GM23338 (cell line): Measurements from ENCODE around the gene GLCCI1.

ENCODE experiments used
- CREB1 ChIP-seq: fragments of 250-450 bp; sonication (Bioruptor Pico); IDR thresholded peaks from 2 replicates; pipeline ENCODE4 v1.5.0; 2020; ENCODE audit warnings: low read depth, mild to moderate bottlenecking, moderate library complexity
- EZH2 ChIP-seq: fragments of 200-600 bp; sonication (generic); IDR thresholded peaks from one replicate; pipeline ENCODE4 v1.8.0; 2017; ENCODE audit warnings: antibody characterized with exemption, mild to moderate bottlenecking, low read depth; ENCODE audit not compliant: unreplicated experiment
- JUNB ChIP-seq: IDR thresholded peaks from one replicate; pipeline ENCODE4 v1.6.1; 2016; ENCODE audit warnings: antibody characterized with exemption; ENCODE audit not compliant: unreplicated experiment
- ZNF331 ChIP-seq: fragments of 250-450 bp; sonication (Bioruptor Pico); IDR thresholded peaks from 2 replicates; pipeline ENCODE4 v1.5.0; 2020; ENCODE audit warnings: low read depth, mild to moderate bottlenecking, moderate library complexity
- TF ChIP-seq, protein P1 (sequence below), 2 experiments: fragments of 200-600 bp in 1 of 2; sonication (generic) in 1 of 2; conservative IDR thresholded peaks; 2 replicates each; pipeline versions ENCODE4 v1.5.1 to v1.6.1; 2016 to 2017; ENCODE audit warnings: antibody characterized with exemption in 2 of 2, low read depth in 2 of 2, mild to moderate bottlenecking in 2 of 2, moderate library complexity in 1 of 2
- TF ChIP-seq, protein P2 (sequence below): IDR thresholded peaks from one replicate; pipeline ENCODE4 v1.6.1; 2018; ENCODE audit warnings: antibody characterized with exemption; ENCODE audit not compliant: unreplicated experiment

DNA sequence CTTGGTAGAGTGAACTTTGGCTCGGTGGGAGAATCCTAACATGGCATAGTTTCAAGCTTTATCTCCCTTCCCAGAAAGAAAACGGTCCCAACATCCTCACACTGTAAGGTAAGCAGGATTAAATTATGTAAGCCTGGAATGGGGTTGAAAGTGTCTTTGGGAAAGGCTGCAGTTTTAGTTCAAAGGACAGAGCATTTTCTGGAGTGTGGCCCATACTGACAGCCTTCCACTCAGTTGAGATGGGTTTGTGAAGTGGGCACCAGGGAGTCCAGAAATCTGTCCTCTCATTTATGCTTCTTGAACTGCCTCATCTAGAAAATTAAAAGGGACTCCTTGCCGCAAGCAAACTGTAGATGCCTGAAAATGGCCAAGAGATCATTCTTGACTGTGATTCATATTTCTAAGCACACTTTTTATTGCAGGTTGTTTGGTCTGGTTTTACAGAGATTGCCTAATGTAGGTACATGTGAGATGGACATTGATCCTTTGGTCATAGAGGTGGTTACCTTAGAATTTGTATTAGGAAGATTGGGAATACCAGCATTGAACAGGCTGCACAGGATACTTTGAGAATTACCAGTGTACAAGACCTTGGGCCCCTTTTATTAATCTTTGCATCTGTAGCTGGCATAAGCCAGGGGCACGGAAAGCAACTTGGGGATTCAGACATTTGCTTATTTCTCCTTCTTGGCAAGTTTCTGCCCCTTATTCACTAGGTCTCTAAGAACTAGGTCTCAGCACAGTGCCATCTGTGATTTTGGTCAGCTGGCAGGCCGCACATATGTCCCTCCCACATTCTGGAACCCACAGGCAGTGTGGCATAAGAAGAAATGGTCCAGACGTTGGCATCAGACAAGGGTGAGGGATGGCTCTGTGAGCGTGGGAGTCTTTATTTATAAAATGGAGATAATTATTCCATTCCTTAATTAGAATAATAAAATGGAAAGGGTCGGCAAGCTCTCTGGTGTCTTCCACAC is 125.9 kb downstream of the GLCCI1 start:
- TF ChIP-seq, protein P1, sequence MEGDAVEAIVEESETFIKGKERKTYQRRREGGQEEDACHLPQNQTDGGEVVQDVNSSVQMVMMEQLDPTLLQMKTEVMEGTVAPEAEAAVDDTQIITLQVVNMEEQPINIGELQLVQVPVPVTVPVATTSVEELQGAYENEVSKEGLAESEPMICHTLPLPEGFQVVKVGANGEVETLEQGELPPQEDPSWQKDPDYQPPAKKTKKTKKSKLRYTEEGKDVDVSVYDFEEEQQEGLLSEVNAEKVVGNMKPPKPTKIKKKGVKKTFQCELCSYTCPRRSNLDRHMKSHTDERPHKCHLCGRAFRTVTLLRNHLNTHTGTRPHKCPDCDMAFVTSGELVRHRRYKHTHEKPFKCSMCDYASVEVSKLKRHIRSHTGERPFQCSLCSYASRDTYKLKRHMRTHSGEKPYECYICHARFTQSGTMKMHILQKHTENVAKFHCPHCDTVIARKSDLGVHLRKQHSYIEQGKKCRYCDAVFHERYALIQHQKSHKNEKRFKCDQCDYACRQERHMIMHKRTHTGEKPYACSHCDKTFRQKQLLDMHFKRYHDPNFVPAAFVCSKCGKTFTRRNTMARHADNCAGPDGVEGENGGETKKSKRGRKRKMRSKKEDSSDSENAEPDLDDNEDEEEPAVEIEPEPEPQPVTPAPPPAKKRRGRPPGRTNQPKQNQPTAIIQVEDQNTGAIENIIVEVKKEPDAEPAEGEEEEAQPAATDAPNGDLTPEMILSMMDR (conservative IDR thresholded peaks at IDR 0.05; ENCODE audit: low read depth in 2 of 2): no peak
- TF ChIP-seq, protein P2, sequence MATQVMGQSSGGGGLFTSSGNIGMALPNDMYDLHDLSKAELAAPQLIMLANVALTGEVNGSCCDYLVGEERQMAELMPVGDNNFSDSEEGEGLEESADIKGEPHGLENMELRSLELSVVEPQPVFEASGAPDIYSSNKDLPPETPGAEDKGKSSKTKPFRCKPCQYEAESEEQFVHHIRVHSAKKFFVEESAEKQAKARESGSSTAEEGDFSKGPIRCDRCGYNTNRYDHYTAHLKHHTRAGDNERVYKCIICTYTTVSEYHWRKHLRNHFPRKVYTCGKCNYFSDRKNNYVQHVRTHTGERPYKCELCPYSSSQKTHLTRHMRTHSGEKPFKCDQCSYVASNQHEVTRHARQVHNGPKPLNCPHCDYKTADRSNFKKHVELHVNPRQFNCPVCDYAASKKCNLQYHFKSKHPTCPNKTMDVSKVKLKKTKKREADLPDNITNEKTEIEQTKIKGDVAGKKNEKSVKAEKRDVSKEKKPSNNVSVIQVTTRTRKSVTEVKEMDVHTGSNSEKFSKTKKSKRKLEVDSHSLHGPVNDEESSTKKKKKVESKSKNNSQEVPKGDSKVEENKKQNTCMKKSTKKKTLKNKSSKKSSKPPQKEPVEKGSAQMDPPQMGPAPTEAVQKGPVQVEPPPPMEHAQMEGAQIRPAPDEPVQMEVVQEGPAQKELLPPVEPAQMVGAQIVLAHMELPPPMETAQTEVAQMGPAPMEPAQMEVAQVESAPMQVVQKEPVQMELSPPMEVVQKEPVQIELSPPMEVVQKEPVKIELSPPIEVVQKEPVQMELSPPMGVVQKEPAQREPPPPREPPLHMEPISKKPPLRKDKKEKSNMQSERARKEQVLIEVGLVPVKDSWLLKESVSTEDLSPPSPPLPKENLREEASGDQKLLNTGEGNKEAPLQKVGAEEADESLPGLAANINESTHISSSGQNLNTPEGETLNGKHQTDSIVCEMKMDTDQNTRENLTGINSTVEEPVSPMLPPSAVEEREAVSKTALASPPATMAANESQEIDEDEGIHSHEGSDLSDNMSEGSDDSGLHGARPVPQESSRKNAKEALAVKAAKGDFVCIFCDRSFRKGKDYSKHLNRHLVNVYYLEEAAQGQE: no peak
- TF ChIP-seq EZH2: no peak
- no peak for TF ChIP-seq CREB1 (CRISPR knock-in tag)
- TF ChIP-seq JUNB: no peak
- TF ChIP-seq ZNF331 (CRISPR knock-in tag): no peak
